Hepatocyte (in vitro differentiated cells): ENCODE data around the gene KIAA0408.

Source experiments
- CTCF ChIP-seq: fragments of 200-600 bp; sonication (generic); IDR thresholded peaks from 2 replicates; pipeline ENCODE4 v1.5.1; 2016; ENCODE audit warnings: antibody characterized with exemption, mild to moderate bottlenecking; ENCODE audit not compliant: poor library complexity
- EZH2phosphoT487 ChIP-seq: fragments of 200-600 bp; sonication (generic); IDR thresholded peaks from one replicate; pipeline ENCODE4 v1.6.1; 2018; ENCODE audit warnings: antibody characterized with exemption, mild to moderate bottlenecking, low read depth, moderate library complexity; ENCODE audit not compliant: unreplicated experiment, severe bottlenecking

- TF ChIP-seq CTCF (no peak), EZH2phosphoT487 (no peak)
Observed at GRCh38 chr6:127415096-127415495, 44.1 kb downstream of the KIAA0408 start.
